ENCODE measurements around the gene NRIP1. TPM values are rescaled to one million over a fixed set of nuclear protein-coding genes. Genes with fewer than 3 reads are reported as not detected.

The NRIP1 gene
- total RNA-seq, 6 experiments from 2014 or later: 39.1 to 56.6 (median 52.3) TPM

DNA sequence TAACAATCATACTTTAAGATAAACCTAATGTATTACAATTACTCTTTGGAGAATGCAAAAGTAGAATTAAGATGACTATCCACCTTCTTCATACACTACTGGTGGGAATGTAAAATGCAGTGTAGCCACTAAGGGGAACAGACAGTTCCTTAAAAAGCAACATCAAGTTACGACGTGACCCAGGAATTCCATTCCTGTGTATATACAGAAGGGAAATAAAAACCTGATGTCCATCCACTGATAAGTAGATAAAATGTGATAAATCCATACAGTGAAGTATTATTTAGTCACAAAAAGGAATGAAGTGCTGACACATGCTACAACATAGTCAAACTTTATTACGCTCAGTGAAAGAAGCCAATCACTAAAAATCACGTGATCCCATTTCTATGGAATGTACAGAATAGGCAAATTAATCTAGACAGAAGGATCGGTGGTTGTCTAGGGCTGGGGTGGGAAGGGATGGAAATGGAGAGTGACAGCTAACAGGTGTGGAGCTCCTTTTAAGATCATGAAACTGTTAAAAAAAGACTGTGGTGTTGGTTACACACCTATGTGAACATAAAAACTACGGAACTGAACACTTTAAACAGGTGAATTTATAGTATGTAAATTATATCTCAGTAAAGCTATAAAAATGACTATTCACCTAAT lies 42.1 kb downstream of the NRIP1 start:
- peak overlapping the region; percentile 66 for H3K4me3 Mint-ChIP-seq
- peaks cover 66% of the 10 kb centered on the region for H3K36me3 Mint-ChIP-seq (ENCODE audit: low read depth)
- H3K27ac Mint-ChIP-seq: peak overlapping the region; percentile 50
- DNase-seq: peak; percentile 61
- peaks cover 92% of the 10 kb centered on the region for H3K4me1 Mint-ChIP-seq (ENCODE audit: low read depth)
- peaks cover 6% of the 10 kb centered on the region; the same call in 1 of the 2 replicates for H3K27me3 Mint-ChIP-seq (ENCODE audit: insufficient read depth)
- H3K9me3 Mint-ChIP-seq: peaks cover 6% of the 10 kb centered on the region; the same call in 1 of the 2 replicates
- TF ChIP-seq, protein P1, sequence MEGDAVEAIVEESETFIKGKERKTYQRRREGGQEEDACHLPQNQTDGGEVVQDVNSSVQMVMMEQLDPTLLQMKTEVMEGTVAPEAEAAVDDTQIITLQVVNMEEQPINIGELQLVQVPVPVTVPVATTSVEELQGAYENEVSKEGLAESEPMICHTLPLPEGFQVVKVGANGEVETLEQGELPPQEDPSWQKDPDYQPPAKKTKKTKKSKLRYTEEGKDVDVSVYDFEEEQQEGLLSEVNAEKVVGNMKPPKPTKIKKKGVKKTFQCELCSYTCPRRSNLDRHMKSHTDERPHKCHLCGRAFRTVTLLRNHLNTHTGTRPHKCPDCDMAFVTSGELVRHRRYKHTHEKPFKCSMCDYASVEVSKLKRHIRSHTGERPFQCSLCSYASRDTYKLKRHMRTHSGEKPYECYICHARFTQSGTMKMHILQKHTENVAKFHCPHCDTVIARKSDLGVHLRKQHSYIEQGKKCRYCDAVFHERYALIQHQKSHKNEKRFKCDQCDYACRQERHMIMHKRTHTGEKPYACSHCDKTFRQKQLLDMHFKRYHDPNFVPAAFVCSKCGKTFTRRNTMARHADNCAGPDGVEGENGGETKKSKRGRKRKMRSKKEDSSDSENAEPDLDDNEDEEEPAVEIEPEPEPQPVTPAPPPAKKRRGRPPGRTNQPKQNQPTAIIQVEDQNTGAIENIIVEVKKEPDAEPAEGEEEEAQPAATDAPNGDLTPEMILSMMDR (IDR thresholded peaks at IDR 0.05): peak; percentile 64

DNA sequence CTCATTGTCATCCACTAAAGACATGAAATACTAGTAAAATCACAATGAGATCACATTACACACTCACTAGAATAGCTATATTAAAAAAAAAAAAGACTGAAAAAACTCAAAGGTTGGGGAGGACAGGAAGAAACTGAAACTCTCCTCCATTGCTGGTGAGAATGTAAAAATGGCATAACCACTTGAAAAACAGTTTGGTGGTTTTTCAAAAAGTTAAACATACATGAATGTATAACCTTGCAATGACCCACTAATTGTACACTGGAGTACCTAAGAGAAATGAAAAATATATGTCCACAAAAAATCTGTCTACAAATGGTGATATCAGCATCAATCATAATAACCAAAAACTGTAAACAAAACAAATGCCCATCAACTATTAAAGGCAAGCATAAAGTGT lies 44.0 kb downstream of the NRIP1 start:
- Mint-ChIP-seq H3K9me3 (peaks cover 6% of the 10 kb centered on the region; the same call in 1 of the 2 replicates), H3K36me3 (ENCODE audit: low read depth) (peaks cover 62% of the 10 kb centered on the region), H3K27ac (peak overlapping the region; percentile 44; the same call in 1 of the 2 replicates), H3K4me1 (ENCODE audit: low read depth) (peaks cover 95% of the 10 kb centered on the region), H3K27me3 (ENCODE audit: insufficient read depth) (peaks cover 6% of the 10 kb centered on the region; the same call in 1 of the 2 replicates), H3K4me3 (no peak overlapping the region)
- DNase-seq: no peak
- TF ChIP-seq, protein P1 (IDR thresholded peaks at IDR 0.05): no peak

DNA sequence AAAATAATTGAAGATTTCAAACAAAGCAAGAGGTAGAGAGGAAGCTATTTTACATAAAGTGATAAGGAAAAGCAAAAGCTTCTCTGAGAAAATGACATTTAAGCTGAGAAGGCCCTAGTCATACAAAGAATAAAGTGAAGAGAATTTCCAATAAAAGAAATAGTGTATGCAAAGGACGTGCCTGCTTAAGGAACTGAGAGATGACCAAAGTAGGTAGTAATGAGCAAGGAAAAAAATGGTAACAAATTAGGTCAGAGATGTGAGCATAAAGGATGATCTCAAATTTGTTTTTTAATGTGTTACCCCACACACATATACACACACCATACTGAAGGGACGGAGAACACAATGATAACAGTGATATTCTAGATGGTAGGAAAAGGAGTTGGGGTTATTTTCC lies 46.4 kb downstream of the NRIP1 start:
- TF ChIP-seq, protein P1 (IDR thresholded peaks at IDR 0.05): no peak
- Mint-ChIP-seq H3K36me3 (ENCODE audit: low read depth) (peaks cover 51% of the 10 kb centered on the region), H3K9me3 (peaks cover 6% of the 10 kb centered on the region; the same call in 1 of the 2 replicates), H3K27me3 (ENCODE audit: insufficient read depth) (no peaks in the 10 kb centered on the region; the same call in 1 of the 2 replicates), H3K27ac (peak overlapping the region; percentile 50), H3K4me1 (ENCODE audit: low read depth) (peaks cover 94% of the 10 kb centered on the region), H3K4me3 (peak overlapping the region; percentile 20; the same call in 1 of the 2 replicates)
- DNase-seq: no peak

DNA sequence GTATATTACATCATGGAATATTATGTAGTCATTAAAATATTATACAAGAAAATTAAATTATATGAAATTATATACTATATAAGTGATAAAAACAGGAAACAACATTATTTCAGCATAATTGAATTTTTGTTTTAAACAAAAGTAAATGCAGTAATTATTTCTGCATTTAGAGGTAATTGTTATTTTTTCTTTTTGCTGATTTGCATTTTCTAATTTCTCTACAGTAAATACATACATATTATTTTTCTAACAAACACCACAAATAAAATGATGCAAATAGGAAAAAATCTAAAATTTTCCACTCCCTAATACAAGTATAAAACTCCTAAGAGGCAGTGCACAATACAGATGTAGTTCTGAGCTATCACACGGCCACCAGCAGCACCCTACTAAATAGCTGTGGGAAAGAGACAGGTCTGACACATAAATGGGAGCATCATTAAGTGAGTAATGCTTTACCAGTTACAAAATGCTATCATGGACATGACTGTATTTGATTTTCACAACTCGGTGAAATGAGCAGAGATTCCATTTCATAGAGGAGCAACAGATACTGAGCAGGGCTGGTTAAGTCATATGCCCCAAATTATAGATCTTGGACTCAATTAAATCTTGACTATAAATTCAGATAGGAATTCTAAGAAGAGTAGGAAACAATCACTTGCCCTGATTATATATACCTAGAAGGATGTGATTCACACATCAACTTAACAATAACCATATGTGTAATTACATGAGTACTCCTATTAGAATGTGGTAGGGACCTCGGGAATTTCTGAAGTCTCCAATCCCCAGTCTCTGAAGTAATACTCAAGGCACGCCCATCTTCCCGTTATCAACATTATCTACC lies 49.0 kb downstream of the NRIP1 start:
- TF ChIP-seq, protein P1 (IDR thresholded peaks at IDR 0.05): no peak
- H3K4me3 Mint-ChIP-seq: peak overlapping the region; percentile 79
- no peaks in the 10 kb centered on the region for H3K9me3 Mint-ChIP-seq
- H3K4me1 Mint-ChIP-seq (ENCODE audit: low read depth): peaks cover 80% of the 10 kb centered on the region
- peak overlapping the region; percentile 93 for H3K27ac Mint-ChIP-seq
- H3K27me3 Mint-ChIP-seq (ENCODE audit: insufficient read depth): no peaks in the 10 kb centered on the region; the same call in 1 of the 2 replicates
- DNase-seq: peak; percentile 94
- H3K36me3 Mint-ChIP-seq (ENCODE audit: low read depth): peaks cover 32% of the 10 kb centered on the region

DNA sequence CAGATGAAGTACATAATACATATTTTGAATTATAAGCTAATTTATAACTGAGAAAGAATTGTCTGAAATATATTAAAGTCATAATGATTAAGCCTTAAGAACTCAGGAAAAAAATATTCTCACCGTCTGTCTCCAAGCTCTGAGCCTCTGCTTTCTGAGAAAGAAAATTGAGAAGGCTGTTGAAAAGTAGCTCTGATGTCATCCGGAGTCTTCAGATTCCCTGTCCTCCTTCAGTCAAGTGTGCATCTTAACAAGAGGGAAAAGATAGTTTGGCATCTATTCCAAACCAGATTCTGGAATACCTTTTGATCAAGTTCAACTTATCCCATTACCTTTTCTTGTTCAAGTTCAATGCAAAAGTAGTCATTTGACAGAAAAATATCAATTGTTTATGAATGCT lies 50.6 kb downstream of the NRIP1 start:
- TF ChIP-seq, protein P1 (IDR thresholded peaks at IDR 0.05): no peak
- Mint-ChIP-seq H3K9me3 (no peaks in the 10 kb centered on the region), H3K36me3 (ENCODE audit: low read depth) (peaks cover 32% of the 10 kb centered on the region), H3K4me3 (peak overlapping the region; percentile 79), H3K27ac (peak overlapping the region; percentile 84), H3K27me3 (ENCODE audit: insufficient read depth) (no peaks in the 10 kb centered on the region; the same call in 1 of the 2 replicates), H3K4me1 (ENCODE audit: low read depth) (peaks cover 84% of the 10 kb centered on the region)
- DNase-seq: peak; percentile 18
